Stimulated activated CD8-positive, alpha-beta memory T cell treated with anti-CD3 and anti-CD28 coated beads, Interleukin-15, amount 100 ng/mL, for 48 hours (primary cell): Measurements from ENCODE around the gene PDE3B.

Experiments
- DNase-seq, 2 donors: peaks; one replicate each; pipeline ENCODE4 v3.0.0-alpha.2; 2020; ENCODE audit warnings: low read depth in 2 of 2

Gene PDE3B

GRCh38 chr11:14884667-14885273 is 241.2 kb downstream of the PDE3B start:
- DNase-seq, result no peak

GRCh38 chr11:14886513-14886912 is 242.9 kb downstream of the PDE3B start:
- DNase-seq, result no peak

GRCh38 chr11:14891143-14892035 is 247.8 kb downstream of the PDE3B start:
- DNase-seq, result peak; percentile 83 to 84

- DNase-seq, result peak; percentile 81 to 89
These were observed 248.5 kb downstream of the PDE3B start, which contains the start of gene CYP2R1 for GRCh38 chr11:14892036-14892556. TSS of gene CYP2R1 (minus strand) at chr11:14892231. CDS start at chr11:14892205, 26 bp downstream.

GRCh38 chr11:14892577-14892976 is 249.0 kb downstream of the PDE3B start:
- no peak for DNase-seq

GRCh38 chr11:14894657-14895598 is 251.3 kb downstream of the PDE3B start:
- no peak for DNase-seq

GRCh38 chr11:14898355-14898754 is 254.8 kb downstream of the PDE3B start:
- no peak for DNase-seq

- no peak for DNase-seq
These were observed 255.3 kb downstream of the PDE3B start for GRCh38 chr11:14898906-14899305.

GRCh38 chr11:14902650-14903350 is 259.2 kb downstream of the PDE3B start:
- DNase-seq, result no peak

GRCh38 chr11:14904745-14905103 is 261.1 kb downstream of the PDE3B start:
- peak; percentile 75 for DNase-seq

GRCh38 chr11:14905104-14906033 is 261.8 kb downstream of the PDE3B start:
- peak; percentile 56 to 57 for DNase-seq

GRCh38 chr11:14906578-14906977 is 263.0 kb downstream of the PDE3B start:
- DNase-seq, result no peak

- no peak for DNase-seq
These were observed 263.4 kb downstream of the PDE3B start for GRCh38 chr11:14906993-14907392.

- DNase-seq, result peak; percentile 66 to 70
These were observed 264.0 kb downstream of the PDE3B start for GRCh38 chr11:14907411-14908213.

GRCh38 chr11:14908214-14908880 is 264.7 kb downstream of the PDE3B start:
- DNase-seq, result no peak

- DNase-seq, result no peak
These were observed 270.9 kb downstream of the PDE3B start for GRCh38 chr11:14914536-14914935.

GRCh38 chr11:14916403-14916802 is 272.8 kb downstream of the PDE3B start:
- DNase-seq, result no peak
